ENCODE data around the gene UBR4. TPM values are rescaled to one million over a fixed set of nuclear protein-coding genes. Genes with fewer than 3 reads are reported as not detected.
"Not testable (repeated sequence)": the region's sequence is repeated elsewhere in the genome, so short reads cannot be mapped to it uniquely, and the experiment has no call there.

The UBR4 gene
- total RNA-seq (2014; rRNA removed; shearing (Covaris generic)): 45.4 and 60.2 TPM in 2 replicates

DNA sequence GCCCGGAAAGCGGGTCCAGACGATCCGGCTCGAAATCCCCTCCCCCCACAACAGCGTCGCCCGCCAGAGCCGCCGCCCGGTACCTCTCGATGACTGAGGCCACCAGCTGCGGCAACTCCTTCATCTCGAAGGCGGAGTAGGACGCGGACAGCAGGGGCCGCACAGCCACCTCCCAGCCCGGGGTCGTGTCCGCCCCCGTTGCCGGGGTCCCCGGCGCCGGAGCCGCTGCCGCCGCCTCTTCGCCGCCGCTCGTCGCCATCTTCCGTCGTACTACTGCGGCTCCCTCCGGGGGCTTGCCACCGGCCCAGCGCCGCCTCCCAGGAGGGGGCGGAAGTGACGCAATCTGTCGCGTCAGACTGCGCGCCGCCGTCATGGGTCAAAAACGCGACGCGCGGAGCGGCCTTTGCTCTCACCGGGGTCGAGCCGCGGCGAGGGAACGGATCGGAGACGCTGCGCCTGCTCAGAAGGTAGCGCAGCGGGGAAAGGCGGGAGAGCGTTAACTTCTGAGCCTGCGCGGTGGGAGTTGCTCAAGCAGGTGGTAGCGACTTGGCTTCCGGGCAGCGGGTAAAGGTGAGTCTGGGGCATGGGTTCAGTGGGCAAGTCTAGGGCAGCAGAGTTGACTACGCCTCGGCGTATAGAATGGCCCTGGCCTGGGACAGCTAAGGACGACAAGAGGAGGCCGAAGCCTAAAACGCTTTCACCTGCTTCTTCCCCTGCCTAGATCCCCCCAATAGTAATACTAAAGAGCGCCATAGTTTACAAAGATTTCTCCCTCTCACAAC, at the start of gene UBR4:
Gene UBR4 (minus strand): TSS at position 277 of the 782 bp plus-strand sequence. CDS start 18 bp downstream, at position 259.
- peak; percentile 92 for DNase-seq (ENCODE audit: low read depth)

- no peak for DNase-seq (ENCODE audit: low read depth)
These were observed 48.3 kb upstream of the UBR4 start for GRCh38 chr1:19258353-19258752.

GRCh38 chr1:19257178-19257914, 47.3 kb upstream of the UBR4 start:
- peak; percentile 56 for DNase-seq (ENCODE audit: low read depth)

- DNase-seq (ENCODE audit: low read depth): not testable (repeated sequence)
These were observed 46.2 kb upstream of the UBR4 start for GRCh38 chr1:19256301-19256700.

GRCh38 chr1:19255288-19255687, 45.2 kb upstream of the UBR4 start:
- DNase-seq (ENCODE audit: low read depth): no peak

GRCh38 chr1:19254416-19254815, 44.4 kb upstream of the UBR4 start:
- no peak for DNase-seq (ENCODE audit: low read depth)

DNA sequence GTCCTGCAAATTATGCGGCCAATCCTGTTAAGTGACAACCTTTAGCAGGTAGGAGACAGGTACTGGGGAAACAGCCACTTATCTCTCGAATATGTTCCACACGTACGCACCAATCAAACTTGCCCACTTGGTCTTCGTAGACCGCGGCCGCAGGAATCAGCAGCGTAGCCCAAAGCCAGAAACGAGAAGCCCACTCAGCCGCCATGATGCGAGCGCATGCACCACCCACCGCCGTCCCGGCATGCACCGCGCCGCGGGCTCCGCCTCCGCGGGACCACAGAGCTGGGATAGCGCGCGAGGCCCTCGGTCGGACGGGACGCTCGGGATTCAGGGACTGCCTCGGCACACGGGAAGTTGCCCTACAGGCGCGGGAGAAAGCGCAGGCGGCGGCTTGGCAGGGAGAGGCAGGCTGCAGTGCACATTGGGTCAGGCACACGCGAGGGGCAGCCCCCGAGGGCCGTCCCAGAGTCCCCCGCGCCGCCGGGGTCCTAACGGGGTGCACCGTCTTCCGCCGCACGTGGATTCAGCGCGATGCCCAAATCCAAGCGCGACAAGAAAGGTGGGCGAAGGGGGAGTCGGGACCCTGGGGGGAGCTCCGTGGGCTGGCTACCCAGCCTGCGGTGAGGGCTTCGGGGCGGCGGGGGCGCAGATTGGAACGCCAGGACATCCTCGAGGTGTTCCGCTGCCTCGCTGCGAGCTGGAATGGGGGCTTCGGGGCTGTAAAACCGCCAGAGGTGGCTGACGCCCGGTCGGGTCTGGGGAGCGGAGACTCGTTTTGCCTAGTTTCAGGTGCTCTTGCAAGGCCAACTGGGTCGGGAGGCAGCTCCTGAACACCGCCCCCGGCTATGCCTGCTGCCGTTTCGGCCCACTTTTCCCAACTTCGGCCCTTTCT, 41.5 kb upstream of the UBR4 start, which contains the start of the genes EMC1 and MRTO4:
Gene EMC1 (minus strand): TSS at position 220 of the 892 bp plus-strand sequence. CDS start 15 bp downstream, at position 205.
Gene MRTO4 (plus strand): TSS at position 501 of the 892 bp plus-strand sequence. CDS start 31 bp downstream, at position 532.
- DNase-seq (ENCODE audit: low read depth): peak; percentile 83

GRCh38 chr1:19250629-19251304, 40.7 kb upstream of the UBR4 start:
- DNase-seq (ENCODE audit: low read depth): no peak

GRCh38 chr1:19240673-19241538, 30.8 kb upstream of the UBR4 start:
- DNase-seq (ENCODE audit: low read depth): peak; percentile 49

GRCh38 chr1:19239876-19240275, 29.8 kb upstream of the UBR4 start:
- DNase-seq (ENCODE audit: low read depth): no peak

DNA sequence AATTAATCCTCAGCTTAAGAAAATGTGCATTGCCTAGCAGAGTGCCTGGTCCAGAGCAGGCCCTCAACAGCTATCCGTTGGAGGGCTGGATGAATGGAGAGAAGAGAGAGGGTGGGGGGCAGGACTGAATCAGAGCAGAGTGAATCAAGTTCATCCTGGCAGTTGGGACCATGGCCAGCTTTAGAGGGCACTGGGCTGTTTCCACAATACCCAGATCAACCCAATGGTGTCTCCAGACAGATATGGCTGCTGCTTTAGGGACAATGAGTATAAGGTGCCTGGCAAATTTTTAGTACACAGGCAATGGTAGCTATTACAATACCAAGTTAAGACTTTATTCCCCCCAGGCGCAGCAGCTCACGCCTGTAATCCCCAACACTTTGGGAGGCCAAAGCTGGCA, 24.2 kb upstream of the UBR4 start:
- DNase-seq (ENCODE audit: low read depth): no peak

GRCh38 chr1:19232524-19232846, 22.4 kb upstream of the UBR4 start:
- no peak for DNase-seq (ENCODE audit: low read depth)

GRCh38 chr1:19231736-19232523, 21.9 kb upstream of the UBR4 start:
- DNase-seq (ENCODE audit: low read depth): not testable (repeated sequence)

DNA sequence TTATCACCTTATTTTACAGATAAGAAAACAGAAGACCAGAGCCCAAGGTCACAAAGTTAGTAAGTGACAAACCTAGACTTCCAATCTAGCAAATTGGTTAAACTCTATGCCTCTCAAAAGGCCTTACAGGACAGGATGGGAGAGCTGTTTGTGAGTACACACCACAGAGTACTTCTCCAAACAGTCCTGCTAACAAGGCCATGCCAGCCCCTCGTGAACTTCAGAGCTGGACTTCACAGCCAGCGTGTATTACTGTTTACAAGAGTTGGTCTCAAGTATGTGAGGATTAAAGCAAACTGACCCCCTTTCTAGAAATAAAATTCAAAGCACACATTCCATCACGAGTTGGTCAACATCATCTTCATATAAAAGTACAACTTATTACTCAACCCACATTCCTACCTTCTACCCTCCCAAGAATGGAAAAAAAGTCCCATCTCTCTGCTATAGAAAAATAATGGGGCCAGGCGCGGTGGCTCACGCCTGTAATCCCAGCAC, 19.8 kb upstream of the UBR4 start:
- DNase-seq (ENCODE audit: low read depth): no peak

DNA sequence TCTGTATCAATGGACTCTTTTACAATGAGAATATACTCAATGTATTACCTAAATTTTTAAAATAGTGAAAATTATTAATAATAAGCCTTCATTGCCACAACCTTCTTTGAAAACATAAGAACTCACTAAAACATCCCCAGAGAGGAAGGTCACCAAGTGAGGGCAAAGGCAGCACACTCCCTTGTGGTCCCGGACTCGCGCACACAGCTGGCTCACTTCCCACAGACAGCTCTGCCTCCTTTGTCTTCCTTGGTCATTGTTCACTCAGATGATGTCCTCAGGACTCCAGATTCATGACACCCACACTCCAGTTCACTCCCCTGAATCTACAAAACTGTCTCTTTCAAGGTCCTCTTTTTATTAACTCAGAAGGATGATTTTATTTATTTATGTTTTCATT, 19.2 kb upstream of the UBR4 start:
- no peak for DNase-seq (ENCODE audit: low read depth)

- DNase-seq (ENCODE audit: low read depth): peak; percentile 13
These were observed 13.1 kb upstream of the UBR4 start for GRCh38 chr1:19222979-19223824.

- no peak for DNase-seq (ENCODE audit: low read depth)
These were observed 12.5 kb upstream of the UBR4 start for GRCh38 chr1:19222573-19222972.

DNA sequence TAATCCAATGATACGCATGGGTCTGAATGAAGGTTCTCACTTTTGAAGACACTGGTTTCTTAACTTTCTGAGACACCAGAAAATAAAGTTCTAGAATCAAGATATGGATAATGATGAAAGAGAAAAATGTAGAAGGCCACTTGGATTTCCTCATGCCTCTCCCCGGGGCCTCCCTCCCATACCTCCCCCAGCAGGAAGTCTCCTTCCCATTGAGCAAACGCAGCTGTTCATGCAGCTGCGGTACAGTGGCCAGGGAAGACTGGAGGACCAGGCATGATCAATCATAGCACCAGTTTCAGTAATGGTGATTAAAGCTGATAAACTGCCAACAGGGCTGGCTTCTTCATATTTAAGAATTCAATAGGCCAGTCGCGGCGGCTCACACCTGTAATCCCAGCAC, 10.9 kb upstream of the UBR4 start:
- no peak for DNase-seq (ENCODE audit: low read depth)

All from RPMI7951 (cell line).